GM18511 (cell line): ENCODE results near the gene CSNK2A1.
"Not testable (repeated sequence)": the region's sequence is repeated elsewhere in the genome, so short reads cannot be mapped to it uniquely, and the experiment has no call there.

Source experiments
- ATAC-seq: cut with Tn5 transposase; IDR thresholded peaks from one replicate; pipeline ENCODE4 v1.9.1; 2021; ENCODE audit warnings: mild to moderate bottlenecking, moderate library complexity; ENCODE audit not compliant: unreplicated experiment

Gene CSNK2A1

DNA sequence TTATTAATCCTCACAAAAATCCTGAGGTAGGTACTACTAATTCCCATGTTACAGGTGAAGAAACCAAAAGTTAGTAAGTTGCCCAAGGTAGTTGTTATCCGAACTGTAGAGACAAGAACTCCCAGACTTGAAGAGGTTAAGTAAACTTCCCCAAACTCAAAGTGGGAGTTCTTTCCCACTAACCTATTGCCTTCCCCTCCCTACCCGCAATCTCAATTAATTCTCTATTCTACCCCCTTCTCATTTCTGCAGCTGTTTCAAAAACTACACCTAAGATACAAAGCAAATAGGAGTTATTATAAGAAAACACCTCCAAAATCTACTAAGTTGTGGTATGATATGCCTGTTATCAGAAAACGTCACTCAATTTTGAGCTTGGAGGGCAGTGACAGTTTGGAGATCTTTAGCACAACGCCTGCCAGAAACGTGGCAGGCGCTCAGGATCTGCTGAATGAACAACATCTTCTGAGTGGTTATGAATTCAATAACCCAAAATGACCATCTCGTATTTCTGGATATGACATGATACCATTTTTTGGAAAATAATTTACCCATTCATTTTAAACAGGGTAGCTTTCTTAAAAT is 7.1 kb downstream of the CSNK2A1 start:
- no peak for ATAC-seq

DNA sequence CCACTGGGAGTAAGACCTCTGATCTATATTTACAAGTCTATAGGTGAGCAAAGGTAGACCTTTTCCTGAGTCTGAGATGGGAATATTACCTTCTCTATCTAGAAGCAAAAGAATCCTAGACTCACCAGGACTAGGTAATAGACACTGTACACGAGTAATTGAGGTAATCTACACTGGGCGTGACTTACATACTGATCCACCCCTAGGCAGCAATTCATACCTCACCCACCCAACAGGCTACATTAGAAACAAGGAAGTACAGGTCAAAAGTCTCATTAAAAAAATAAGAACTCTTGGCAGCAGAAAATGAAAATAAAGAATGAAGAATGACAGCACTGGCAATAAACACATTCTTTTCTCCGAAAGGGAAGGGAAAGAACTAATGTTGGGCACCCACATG is 7.6 kb downstream of the CSNK2A1 start:
- ATAC-seq = no peak

DNA sequence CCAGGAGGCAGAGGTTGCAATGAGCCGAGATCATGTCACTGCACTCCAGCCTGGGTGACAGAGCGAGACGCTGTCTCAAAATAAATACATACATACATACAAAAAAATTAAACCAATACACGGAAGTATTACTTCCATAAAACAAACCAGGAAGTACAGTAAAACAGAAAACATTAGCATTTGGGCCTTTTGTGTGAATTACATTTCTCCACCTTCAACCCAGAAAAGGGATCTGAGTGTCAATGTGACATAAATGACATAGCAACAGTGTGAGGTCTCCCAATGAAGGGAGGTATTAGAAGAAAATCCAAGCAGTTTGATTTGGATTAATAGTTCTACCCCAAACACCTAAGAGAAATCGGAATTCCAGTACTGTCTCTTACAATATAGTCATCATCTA is 10.1 kb downstream of the CSNK2A1 start:
- no peak for ATAC-seq

DNA sequence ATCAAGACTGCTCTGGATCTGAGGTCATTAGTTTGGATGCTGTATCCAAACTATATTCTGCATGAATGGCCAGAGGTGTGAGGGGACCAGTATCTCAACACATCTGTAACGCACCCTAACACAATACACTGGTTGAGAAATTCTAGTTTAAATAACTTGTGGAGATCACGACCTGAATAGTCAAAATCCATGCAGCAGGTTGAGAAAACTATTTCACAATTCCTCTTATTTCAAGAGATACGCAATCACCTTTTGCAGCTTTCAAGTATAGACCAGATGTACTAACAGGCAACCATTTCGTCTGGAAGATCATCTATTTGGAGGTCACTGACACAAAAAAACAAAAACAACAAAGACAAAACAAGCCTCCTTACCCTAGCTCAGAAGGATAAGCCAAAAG is 11.1 kb downstream of the CSNK2A1 start:
- no peak for ATAC-seq

DNA sequence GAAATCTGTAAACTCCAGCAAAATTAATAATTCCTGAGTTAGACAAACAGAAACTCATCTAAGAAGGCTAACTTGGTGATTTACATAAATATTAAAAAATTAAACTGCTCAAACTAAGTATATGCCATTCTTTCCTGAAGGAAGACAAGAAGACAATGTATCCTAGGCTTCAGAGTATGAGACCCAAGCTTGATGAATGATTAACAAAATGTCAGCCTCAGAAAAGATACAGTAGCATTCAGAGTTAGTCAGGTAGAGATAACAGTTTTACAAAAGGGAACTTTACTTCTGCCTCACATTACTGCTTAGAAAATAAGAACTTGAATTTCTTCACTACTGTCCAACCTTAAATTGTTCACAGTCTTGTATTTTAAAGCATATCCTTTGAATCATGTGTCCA is 12.0 kb downstream of the CSNK2A1 start:
- no peak for ATAC-seq

DNA sequence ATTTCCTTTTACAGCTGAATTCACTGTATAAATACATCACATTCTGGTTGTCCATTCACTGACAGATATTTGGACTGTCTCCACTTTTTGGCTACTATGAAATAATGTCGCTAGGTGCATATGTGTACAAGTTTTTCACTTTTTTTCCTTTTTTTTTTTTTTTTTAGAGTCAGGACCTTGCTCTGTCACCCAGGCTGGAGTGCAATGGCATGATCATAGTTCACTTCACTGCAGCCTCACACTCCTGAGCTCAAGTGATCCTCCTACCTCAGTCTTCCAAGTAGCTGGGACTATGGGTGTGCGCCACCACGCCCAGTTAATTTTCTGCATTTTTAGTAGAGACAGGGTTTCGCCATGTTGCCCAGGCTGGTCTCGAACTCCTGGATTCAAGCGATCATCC is 13.3 kb downstream of the CSNK2A1 start:
- no peak for ATAC-seq

DNA sequence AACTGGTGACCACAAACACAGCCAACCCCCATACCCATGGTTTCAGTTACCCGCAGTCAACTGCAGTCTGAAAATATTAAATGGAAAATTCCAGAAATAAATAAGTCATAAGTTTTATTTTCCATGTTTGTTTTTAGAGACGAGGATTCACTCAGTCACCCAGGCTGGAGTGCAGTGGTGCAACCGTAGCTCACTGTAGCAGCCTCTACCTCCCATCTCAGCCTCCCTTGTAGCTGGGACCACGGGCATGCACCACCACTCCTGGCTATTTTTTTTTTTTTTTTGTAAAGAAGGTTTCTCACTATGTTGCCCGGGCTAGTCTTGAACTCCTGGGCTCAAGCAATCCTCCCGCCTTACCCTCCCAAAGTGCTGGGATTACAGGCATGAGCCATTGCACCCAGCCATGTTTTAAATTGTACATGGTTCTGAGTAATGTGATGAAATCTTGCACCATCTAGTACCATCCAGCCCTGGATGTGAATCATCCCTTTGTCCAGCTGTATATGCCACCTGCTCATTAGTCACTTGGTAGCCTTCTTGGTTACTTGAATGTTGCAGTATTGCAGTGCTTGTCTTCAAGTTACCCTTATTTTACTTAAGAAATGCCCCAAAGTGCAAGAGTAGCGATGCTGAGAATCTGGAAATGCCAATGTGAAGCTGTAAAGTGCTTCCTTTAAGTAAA is 14.5 kb downstream of the CSNK2A1 start:
- ATAC-seq = no peak

DNA sequence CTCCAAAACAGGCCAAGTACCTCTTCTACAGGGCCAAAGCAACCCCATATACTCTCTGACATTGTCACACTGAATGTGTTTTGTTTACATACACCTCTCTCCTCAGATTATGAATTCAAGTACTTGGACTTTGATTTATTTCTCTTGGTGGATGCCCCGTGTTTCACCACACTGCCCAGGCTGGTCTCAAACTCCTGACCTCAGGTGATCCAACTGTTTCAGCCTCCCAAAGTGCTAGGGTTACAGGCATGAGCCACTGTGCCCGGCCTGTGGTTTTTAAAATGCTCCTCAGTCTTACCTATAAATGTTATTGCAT is 16.1 kb downstream of the CSNK2A1 start:
- ATAC-seq = no peak

DNA sequence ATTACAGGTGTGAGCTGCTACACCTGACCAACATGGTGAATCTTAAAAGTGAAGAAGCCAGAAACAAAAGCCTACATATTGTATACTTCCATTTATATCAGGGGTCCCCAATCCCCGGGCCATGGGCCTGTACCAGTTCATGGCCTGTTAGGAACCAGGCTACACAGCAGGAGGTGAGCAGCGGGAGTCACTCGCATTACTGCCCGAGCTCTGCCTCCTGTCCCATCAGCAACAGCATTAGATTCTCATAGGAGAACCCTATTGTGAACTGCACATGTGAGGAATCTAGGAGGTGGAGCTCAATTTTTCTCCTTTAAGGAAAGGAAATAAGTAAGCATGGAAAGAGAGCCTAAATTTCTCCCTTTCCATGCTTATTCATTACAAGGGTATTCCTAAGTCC is 21.7 kb downstream of the CSNK2A1 start:
- no peak for ATAC-seq

DNA sequence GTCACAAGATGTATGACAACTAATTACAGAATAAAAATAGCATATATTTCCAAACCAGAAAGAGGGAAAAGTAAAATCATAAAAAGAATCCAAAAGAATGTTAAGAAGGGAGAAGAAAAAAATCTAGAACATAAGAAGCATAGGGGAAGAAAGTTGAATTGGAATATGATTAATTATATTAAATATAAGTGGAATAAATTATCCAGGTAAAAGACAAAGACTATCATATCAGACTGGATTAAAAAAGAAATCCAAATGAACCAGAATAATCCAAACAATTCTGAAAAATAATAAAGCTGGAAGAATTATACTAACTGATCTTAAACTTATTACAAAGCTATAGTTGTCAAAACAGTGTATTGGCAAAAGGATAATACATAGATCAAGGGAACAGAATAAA is 23.6 kb downstream of the CSNK2A1 start:
- ATAC-seq = no peak

DNA sequence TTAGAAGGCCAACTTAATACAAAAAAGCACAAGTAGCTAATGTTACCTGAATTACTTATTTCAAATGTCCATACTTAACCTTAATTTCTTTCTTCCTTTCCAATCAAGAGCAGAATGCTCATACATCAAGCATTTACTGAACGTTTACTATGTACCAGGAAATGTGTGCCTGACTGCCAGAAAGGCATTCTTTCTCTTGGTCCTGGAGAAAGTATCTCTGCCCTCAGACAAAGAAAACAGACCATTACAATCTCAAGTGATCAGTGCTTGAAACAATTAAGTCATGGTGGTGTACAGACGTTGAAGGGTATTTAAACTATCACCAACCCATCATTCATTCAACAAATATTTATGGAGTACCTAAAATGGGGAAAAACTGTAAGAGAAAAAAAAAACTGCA is 26.4 kb downstream of the CSNK2A1 start:
- no peak for ATAC-seq

DNA sequence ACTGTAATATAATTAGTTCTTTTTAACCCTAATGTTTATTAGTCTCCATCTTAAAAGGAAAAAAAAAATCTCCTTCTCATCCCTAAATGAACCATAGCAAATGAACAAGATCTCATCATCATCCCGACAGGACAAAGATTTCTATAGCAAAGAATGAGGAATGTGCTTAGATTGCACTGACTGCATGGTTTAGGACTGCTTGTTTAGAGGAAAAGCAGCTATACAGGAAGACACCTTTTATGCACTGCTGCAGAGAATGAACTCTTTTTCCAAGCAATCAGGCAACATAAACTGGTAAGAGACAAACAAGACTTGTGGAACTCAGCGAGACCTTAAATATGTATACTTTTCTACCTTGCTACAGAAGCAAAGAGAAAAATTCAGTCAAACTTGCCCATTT is 26.8 kb downstream of the CSNK2A1 start:
- ATAC-seq = no peak

DNA sequence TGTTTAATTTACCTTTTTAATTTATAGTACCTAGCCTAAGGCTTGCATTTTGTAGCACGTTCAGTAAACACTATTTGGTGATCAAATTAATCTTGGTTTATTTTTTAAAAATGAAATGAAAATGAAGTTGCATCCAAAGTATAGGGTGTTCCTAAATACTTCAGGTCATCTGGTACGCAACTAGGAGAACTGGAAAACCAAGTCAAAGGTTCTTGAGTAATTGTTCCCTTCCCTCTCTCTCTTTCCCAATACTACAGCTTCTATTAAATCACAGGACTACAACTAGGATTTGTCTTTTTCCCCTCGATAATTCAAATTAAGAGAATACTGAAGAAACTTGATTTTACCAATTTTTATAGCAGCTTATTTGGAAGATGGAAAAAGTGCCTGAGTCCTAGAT is 27.9 kb downstream of the CSNK2A1 start:
- ATAC-seq = no peak

DNA sequence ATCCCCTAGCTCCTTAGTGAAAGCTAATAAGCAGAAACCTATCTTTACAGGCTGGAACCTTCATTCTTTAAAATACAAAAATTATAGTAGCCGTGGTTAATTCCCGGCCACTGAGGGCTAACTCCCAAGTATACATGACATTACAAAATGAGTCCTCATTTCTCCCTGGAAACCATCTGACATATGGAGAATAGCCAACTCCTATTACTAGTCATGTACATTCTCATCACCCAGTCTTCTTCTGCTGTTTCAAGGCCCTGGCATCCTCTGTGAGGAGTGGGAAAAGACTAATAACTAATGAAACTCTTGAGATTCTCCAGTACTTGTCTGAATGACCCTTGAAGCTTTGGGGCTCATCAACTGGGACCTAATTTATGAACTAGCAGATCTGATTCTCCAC is 30.2 kb downstream of the CSNK2A1 start:
- ATAC-seq = no peak

DNA sequence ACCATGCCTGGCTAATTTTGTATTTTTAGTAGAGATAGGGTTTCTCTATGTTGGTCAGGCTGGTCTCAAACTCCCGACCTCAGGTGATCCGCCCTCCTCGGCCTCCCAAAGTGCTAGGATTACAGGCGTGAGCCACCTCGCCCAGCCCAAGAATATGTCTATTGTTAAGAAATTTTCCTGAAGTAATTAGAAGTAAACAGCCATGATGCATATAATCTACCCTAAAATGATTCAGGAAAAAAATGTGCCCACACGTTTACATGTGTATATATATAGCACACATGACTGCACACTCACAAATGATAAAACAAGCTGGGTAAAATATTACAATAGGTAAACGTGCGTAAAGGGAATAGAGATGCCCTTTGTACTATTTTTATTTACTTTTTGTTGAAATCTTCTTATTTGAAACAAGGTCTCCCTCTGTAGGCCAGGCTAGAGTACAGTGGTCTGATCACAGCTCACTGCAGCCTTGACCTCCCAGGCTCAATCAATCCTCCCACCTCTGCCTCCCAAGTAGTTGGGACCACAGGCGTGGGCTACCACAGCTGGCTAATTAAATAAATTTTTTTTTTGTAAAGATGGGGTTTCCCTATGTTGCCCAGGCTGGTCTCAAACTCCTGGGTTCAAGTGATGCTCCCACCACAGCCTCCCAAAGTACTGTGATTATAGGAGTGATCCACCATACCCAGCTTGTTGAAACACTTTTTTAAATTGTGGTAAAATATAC is 33.1 kb downstream of the CSNK2A1 start:
- not testable (repeated sequence) for ATAC-seq

DNA sequence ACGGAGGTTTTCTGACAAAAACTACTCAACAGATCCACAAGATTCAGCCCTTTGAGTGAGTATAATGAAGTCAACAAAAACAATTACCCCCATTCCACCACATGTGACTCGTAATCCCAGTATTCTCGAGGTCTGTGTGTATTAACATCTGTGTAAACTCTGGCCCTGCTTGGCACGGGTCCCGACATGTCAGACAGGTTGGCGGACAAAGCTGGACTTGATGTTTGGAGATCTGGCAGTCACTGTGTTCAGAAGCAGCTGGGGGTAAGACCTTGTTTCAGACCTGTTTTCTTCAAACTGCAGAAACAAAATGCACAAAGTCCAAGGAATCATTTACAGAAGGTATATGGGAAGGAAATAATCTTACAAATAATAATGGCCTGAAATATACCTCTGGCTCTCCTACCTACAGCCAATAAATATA is 35.2 kb downstream of the CSNK2A1 start:
- ATAC-seq = not testable (repeated sequence)

DNA sequence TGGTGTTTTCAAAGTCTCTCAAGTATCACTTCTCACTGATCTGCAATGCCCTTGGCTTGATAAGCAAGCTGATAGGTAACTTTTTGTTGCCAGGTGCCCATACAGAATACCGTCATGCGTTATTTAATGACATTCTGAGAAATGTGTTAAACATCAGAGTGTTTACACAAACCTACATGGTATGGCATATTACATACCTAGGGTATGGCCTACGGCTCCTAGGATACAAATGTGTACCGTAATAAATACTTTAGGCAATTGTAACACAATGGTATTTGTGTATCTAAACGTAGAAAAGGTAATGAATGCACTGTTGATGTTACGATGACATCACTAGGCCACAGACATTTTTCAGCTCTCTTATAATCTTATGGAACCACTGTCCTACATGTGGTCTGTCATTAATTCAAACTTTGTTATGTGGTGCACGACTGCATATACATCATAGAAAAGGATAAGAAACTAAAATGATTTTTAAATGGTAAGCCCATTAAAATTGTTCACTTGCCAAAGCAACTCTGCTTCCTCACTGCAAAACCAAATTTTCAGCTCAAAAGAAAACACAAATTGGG is 35.7 kb downstream of the CSNK2A1 start:
- no peak for ATAC-seq

DNA sequence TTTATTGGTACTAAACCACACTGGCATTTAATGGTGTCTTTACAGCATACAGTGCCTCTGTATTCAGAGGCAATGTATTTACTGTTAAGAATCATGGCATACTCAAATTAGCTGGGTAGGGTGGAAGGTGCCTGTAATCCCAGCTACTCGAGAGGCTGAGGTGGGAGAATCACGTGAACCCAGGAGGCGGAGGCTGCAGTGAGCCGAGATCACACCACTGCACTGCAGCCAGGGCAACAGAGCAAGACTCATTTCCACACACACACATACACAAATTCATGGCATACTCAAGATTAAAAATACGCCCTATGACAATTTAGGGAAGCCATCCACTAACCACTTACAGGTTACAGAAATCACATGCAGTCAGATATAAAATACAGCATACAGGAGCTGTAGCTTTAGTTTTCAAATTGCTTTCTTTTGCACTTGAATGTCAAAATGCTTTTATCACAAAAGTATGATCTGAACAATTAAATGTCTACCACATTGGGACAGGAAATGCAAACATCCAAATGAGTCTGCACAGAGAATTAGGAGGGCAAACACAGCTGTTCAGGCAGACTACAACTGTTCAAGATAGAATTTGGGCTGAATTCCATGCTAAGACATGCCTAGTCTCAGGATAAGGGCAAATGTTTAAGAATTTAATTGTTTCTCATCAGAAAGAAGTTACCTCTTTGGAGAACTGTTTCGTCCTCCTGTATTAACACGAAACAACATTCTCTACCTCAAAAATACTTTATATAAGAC is 36.4 kb downstream of the CSNK2A1 start:
- no peak for ATAC-seq

DNA sequence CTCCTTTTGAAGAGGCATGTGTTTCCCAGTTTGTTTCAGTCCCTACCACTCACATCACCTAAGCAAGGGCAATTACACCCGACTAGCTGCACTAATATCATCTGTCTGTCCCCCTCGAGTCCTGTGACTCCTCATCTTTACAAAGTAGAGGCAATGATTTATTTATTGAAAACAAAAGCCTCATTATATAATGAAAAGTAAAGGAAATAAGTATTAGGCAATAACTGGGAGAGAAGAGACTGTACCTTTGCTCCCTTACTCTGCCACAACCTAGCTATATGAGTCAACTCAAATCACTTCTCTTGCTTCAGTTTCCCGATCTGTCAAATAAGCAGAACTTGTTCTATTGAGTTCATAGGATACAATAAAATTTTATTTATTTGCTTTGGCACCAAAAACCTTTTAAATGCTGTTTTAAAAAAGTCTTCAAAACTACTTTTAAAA is 38.9 kb downstream of the CSNK2A1 start:
- ATAC-seq = no peak

DNA sequence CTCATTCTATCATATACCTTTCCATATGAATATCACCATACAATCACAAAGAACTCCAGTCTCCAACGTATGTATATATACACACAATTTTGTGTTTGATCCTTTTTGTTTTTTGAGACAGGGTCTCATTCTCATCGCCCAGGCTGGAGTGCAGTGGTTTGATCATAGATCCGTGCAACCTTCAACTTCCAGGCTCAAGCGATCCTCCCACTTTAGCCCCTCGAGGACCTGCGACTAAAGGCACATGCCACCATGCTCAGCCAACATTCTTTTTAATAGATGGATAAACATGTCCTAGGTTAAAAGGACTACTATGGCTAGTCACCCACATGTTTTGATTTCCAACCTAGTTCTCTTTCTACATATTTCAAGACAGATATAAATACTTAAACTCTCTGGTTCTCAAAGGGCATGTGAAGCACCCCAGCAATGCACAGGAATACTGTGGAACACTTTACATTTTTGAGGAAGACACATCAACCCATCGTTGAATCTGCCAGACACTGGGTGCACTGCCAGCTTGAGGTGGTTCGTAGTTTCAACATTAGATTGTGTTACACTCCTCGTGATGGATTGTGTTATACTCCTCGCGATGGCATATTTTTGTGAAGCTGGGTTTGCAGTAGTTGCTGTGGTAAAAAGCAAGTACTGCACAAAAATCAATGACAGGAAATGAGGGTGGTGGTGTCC is 40.4 kb downstream of the CSNK2A1 start:
- no peak for ATAC-seq

DNA sequence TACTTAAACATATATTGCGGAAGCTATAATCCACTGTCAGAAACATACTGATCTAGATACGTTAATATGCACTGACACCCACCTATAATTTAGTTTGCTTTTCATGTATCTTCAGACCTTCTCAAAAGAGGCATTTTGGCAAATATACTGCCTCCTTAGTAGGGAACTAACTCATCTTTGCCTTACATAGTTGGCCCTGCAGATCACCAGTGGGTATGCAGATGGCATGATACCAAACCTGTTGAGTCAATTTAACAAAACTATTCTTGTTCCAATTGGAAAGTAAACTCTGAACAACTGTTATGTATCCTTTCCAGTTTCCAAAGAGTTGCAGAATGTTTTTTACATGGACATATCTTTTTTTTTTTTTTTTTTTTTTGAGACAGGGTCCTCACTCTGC is 45.6 kb downstream of the CSNK2A1 start:
- ATAC-seq = no peak
